Measurements from ENCODE around the gene NCOA6.

NCOA6 gene

GRCh38 chr20:34704177-34705007 lies 121.1 kb downstream of the NCOA6 start, which contains the start of gene TP53INP2:
Gene TP53INP2 (plus strand): TSS chr20:34704344. CDS start chr20:34708740, 4,396 bp downstream.
- peak; percentile 83 for DNase-seq

- DNase-seq: peak; percentile 79
Observed at GRCh38 chr20:34703424-34704176, 121.9 kb downstream of the NCOA6 start.

- DNase-seq: no peak
Observed at GRCh38 chr20:34703061-34703423, 122.4 kb downstream of the NCOA6 start.

- DNase-seq: no peak
Observed at GRCh38 chr20:34701405-34702085, 123.9 kb downstream of the NCOA6 start.

GRCh38 chr20:34693414-34693813 lies 132.0 kb downstream of the NCOA6 start:
- DNase-seq: no peak

GRCh38 chr20:34691838-34692237 lies 133.6 kb downstream of the NCOA6 start:
- DNase-seq: no peak

- no peak for DNase-seq
Observed at GRCh38 chr20:34689486-34689885, 136.0 kb downstream of the NCOA6 start.

- DNase-seq: no peak
Observed at GRCh38 chr20:34683667-34684066, 141.8 kb downstream of the NCOA6 start.

GRCh38 chr20:34680586-34681175 lies 144.8 kb downstream of the NCOA6 start:
- DNase-seq: no peak

GRCh38 chr20:34676642-34677373 lies 148.6 kb downstream of the NCOA6 start, which contains the start of gene PIGU:
Gene PIGU (minus strand): TSS chr20:34677092. CDS start chr20:34677085, 7 bp downstream.
- peak; percentile 95 for DNase-seq

- peak; percentile 66 for DNase-seq
Observed at GRCh38 chr20:34675993-34676641, 149.3 kb downstream of the NCOA6 start.

- no peak for DNase-seq
Observed at GRCh38 chr20:34675561-34675960, 149.9 kb downstream of the NCOA6 start.

GRCh38 chr20:34673412-34673811 lies 152.0 kb downstream of the NCOA6 start:
- no peak for DNase-seq

GRCh38 chr20:34669094-34669493 lies 156.4 kb downstream of the NCOA6 start:
- DNase-seq: no peak
